GM21367 (cell line): ENCODE measurements around the gene EFEMP2.

ENCODE experiments used
- ATAC-seq: cut with Tn5 transposase; IDR thresholded peaks from one replicate; pipeline ENCODE4 v1.9.1; 2021; ENCODE audit not compliant: unreplicated experiment

EFEMP2 gene

GRCh38 chr11:65885808-65886536, 13.4 kb upstream of the EFEMP2 start:
- no peak for ATAC-seq

DNA sequence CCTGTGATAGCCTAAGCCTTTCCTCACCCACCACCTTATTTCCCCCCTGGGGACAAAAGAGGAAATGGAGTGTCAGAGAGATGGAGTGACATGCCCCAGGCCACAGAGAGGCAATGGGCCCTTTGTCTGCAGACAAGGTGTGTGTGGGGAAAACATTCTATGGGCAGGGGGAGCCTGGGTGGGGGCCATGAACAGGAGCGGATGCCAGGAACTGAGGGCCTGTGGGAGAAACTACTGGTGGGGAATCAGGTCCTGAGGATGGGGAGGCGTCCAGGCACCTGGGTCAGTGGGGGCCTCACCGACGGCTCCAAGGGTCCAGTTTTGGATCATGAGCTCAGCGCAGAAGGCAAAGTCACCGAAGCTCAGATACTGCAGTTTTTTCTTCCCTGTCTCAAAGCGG, 12.6 kb upstream of the EFEMP2 start:
- ATAC-seq: no peak

GRCh38 chr11:65884716-65885092, 12.1 kb upstream of the EFEMP2 start:
- ATAC-seq: no peak

DNA sequence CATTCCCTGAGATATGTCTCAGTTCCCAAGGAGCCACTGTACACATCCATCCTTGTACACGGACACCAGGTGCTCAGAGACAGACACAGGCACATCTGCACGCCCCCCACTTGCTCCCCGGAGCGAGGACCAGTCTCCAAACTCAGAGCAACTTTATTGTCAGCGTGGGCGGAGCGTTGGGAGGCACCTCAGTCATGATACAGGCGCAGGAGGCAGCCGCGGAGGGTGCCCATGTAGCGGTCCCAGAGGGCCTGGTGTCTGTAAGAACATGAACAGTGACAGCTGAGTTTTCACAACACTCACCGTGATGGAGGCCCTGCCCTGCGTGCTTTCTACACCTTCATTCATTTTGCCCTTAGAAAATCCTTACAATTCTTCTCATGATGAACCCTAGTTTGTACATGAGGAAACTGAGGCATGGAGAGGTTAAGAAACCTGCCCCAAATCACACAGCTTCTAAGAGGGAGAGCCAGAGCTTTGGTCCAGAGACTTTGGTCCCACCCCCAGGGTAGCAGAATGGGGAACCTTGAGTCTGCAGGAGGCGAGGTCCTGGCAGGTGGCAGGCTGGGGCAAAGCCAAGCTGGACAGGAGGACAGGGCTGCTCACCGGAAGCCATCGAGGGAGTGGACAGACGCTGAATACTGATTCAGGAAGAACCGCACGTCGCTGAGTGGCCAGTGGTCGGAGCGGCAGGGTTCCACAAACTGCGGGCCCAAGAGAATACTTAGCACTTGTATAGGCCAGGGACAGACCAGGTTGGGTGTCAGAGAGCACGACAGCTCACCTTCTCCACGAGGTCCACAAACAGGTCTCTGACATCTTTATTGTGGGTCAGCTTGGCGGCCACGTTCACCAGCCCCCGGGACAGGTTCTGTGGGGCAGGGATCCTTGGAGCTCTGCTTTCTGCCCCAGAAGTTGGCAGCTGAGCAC, 11.5 kb upstream of the EFEMP2 start:
- ATAC-seq: no peak

GRCh38 chr11:65883058-65883761, 10.6 kb upstream of the EFEMP2 start:
- no peak for ATAC-seq

GRCh38 chr11:65882120-65883057, 9.8 kb upstream of the EFEMP2 start:
- ATAC-seq: no peak

GRCh38 chr11:65880844-65881421, 8.3 kb upstream of the EFEMP2 start:
- ATAC-seq: no peak

DNA sequence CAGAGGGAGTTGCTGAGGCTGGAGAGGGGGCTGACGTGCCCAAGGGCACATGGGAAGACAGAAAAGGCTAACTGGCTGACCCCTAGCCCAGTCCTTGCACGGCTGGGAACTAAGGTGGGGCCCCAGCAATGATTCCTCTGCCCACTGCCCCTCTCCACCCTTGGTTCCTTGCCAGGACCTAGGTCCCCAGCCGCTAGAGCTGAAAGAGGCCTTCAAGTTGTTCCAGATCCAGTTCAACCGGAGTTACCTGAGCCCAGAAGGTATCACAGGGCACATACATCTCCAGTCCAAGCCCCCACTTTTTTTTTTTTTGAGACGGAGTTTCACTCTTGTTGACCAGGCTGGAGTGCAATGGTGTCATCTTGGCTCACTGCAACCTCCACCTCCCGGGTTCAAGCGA, 7.4 kb upstream of the EFEMP2 start:
- no peak for ATAC-seq

- ATAC-seq: no peak
Measured at GRCh38 chr11:65879617-65880016, 7.0 kb upstream of the EFEMP2 start, which contains the start of gene CTSW. CTSW (plus strand) TSS chr11:65879837; CDS start chr11:65879855, 18 bp downstream.

DNA sequence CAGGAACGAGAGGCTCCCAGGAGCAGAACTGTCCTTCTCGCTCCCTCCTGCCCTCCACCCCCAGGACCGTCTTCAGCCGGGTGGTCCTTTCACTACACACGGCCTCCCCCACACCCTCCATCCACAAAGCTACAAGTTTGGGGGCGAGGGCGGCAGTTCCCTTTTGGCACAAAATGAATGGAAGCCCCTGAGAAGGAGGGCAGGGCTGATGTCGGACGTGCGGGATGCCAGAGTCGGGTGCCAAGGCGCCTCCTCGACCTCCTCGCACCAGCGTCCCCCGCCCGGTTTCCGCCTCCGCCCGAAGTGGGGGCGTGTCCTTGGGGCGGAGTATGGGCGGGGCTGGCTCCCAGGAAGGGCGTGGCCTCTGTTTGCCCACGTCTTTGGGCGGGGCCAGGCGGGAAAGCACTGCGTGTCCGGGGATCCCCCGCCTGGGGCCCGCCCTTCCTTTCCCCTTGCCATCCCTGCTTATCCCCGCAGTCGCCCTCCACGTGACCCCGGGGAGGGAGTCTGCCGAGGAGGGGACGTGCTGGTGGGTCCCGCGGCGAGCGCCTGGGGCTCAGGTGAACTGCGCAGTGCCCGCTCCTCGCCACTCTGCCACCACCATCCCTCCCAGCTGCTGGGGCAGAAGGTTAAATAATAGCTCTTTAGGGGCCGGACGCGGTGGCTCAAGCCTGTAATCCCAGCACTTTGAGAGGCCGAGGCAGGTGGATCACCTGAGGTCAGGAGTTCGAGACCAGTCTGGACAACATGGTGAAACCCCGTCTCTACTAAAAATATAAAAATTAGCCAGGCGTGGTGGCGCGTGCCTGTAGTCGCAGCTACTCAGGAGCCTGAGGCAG, 937 bp upstream of the EFEMP2 start:
- peak; percentile 60 for ATAC-seq

DNA sequence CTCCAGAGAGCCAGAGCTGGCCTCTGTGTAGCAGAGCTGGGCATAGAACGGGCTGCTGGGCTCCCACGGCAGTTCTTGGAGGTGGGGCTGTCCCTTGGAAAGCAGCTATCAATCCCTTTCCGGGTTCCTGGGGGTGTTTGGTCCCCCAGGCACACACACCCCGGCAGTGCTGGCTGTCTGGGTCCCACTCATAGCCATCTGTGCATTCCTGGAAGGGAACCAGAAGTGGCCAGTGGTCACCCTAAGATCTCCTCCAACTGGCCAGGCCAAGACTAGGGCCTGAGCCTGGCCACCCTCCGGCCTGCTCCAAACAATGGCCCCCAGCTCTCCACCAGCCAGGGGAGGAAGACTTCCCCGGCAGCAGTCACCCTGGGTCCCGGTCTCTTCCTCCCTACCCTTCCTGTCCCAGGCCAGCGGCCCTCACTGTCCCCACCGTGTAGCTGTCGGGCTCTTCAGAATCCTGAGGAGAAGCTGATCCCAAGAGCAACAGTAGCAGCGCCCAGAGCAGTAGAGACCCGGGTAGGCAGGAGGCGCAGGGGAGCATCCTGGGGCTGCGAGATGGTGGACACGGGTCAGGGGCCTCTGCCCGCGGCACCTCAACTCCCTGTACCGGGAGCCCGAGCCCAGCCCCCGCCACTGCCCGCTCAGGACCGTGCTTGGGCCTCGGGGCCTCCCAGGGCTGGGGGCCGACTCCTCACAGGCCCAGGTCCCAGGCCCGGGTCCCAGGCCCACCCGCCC, 620 bp downstream of the EFEMP2 start:
- no peak for ATAC-seq

- no peak for ATAC-seq
Measured at GRCh38 chr11:65870706-65871681, 1.6 kb downstream of the EFEMP2 start.

- ATAC-seq: no peak
Measured at GRCh38 chr11:65870307-65870658, 2.3 kb downstream of the EFEMP2 start.

GRCh38 chr11:65869643-65870306, 2.8 kb downstream of the EFEMP2 start:
- no peak for ATAC-seq

DNA sequence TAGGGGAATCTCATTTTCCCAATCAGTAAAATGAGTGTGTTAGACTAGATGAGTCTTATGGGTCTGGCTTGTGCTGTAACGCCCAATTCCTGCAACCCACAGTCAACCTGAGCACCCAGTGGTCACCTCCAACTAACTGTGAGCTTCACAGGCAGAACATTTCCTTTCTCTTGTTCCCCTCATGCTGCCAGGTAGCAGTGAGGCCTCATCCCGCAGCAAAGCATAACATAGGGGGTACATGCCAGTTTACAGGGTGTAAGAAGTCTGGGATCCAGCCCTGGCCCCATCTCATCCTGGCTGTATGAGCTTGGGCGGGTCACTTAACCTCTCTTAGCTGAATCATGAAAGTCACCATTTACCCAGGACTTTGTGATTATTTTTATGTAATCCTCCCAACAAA, 3.7 kb downstream of the EFEMP2 start:
- ATAC-seq: no peak

GRCh38 chr11:65868076-65868667, 4.4 kb downstream of the EFEMP2 start:
- ATAC-seq: no peak
